ENCODE data around the gene SLC5A2. TPM values are rescaled to one million over a fixed set of nuclear protein-coding genes. Genes with fewer than 3 reads are reported as not detected.
A peak's percentile ranks its signal among the peaks of the same experiment; 100 is the strongest.

Gene SLC5A2
- total and polyA plus RNA-seq, 2 of the 13 experiments (the other 11 are each of a cell fraction or from before 2014, with no cell fraction given): 0.24 to 0.97 TPM

DNA sequence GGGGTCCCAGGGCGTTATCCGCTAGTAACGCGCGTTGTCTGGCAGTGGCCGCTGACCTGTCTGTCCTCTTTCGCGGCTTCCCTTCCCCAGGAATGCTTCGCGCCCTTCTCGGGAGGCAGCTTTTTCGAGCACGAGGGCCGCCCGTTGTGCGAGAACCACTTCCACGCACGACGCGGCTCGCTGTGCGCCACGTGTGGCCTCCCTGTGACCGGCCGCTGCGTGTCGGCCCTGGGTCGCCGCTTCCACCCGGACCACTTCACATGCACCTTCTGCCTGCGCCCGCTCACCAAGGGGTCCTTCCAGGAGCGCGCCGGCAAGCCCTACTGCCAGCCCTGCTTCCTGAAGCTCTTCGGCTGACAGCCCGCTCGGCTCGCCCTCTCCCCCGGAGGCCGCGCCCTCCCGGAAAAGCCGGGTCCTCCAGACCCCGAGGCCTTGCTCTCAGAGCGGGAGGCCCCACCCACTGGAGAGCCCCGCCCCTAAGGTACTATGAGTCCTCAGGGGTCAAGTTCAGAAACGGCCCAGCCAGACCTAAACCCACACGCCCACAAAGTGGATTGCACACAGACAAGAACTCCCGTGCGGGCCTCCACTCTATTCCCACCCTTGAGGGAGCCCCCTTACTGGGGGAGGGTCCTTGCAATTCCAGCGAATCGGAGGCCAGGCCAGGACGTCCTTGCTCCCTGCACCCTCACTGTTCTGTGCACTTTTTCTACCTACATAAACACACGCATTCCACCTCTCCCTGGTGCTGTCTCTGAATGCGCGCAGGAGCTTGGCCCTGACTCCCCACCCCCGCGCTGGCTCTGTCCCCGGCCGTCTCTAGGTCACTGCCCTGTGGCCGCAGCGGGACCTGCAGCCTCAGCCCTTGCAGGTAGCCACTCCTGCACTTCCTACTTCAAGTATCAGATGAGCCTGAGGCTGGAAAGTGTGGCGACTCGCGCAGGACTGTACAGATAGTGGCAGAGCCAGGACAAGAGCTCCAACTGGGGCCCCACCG, 5.4 kb upstream of the SLC5A2 start (continued):
- TF ChIP-seq, protein P1, sequence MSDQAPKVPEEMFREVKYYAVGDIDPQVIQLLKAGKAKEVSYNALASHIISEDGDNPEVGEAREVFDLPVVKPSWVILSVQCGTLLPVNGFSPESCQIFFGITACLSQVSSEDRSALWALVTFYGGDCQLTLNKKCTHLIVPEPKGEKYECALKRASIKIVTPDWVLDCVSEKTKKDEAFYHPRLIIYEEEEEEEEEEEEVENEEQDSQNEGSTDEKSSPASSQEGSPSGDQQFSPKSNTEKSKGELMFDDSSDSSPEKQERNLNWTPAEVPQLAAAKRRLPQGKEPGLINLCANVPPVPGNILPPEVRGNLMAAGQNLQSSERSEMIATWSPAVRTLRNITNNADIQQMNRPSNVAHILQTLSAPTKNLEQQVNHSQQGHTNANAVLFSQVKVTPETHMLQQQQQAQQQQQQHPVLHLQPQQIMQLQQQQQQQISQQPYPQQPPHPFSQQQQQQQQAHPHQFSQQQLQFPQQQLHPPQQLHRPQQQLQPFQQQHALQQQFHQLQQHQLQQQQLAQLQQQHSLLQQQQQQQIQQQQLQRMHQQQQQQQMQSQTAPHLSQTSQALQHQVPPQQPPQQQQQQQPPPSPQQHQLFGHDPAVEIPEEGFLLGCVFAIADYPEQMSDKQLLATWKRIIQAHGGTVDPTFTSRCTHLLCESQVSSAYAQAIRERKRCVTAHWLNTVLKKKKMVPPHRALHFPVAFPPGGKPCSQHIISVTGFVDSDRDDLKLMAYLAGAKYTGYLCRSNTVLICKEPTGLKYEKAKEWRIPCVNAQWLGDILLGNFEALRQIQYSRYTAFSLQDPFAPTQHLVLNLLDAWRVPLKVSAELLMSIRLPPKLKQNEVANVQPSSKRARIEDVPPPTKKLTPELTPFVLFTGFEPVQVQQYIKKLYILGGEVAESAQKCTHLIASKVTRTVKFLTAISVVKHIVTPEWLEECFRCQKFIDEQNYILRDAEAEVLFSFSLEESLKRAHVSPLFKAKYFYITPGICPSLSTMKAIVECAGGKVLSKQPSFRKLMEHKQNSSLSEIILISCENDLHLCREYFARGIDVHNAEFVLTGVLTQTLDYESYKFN (CRISPR knock-in tag; conservative IDR thresholded peaks at IDR 0.05): peak; percentile 88
- TF ChIP-seq, protein P2, sequence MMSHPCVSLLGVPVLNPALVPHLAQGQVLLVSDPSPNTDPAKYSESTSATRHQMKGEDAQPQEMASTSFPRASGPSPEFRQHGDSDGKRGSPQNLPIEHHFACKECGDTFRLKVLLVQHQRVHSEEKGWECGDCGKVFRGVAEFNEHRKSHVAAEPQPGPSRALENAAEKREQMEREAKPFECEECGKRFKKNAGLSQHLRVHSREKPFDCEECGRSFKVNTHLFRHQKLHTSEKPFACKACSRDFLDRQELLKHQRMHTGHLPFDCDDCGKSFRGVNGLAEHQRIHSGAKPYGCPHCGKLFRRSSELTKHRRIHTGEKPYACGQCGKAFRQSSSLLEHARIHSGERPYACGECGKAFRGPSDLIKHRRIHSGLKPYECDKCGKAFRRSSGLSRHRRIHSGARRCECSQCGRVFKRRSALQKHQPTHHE (CRISPR knock-in tag; IDR thresholded peaks at IDR 0.05; ENCODE audit: borderline replicate concordance): no peak
- TF ChIP-seq HES4 (CRISPR knock-in tag; IDR thresholded peaks at IDR 0.05; ENCODE audit: borderline replicate concordance) (peak; percentile 29; the same call in 1 of the 2 replicates), NCOA1 (CRISPR knock-in tag; IDR thresholded peaks at IDR 0.05) (no peak; the same call in 1 of the 2 replicates), ZNF605 (CRISPR knock-in tag; IDR thresholded peaks at IDR 0.05) (peak; percentile 77), RBAK (CRISPR knock-in tag; IDR thresholded peaks at IDR 0.05) (no peak), ATF7-NPFF (CRISPR knock-in tag; IDR thresholded peaks at IDR 0.05; ENCODE audit: low read depth) (peak; percentile 87; the same call in 1 of the 2 replicates), ZNF337 (CRISPR knock-in tag; IDR thresholded peaks at IDR 0.05; ENCODE audit: borderline replicate concordance, low read depth) (peak; percentile 74; the same call in 1 of the 2 replicates), NAIF1 (CRISPR knock-in tag; IDR thresholded peaks at IDR 0.05; ENCODE audit: borderline replicate concordance) (peak; percentile 81), PAF1 (CRISPR knock-in tag; IDR thresholded peaks at IDR 0.05) (no peak), CENPT (CRISPR knock-in tag; IDR thresholded peaks at IDR 0.05; ENCODE audit: low read depth) (0 out of 2 replicates have a peak, but pooled peaks have one; percentile 18), ZNF432 (CRISPR knock-in tag; IDR thresholded peaks at IDR 0.05; ENCODE audit: borderline replicate concordance) (no peak), ZNF746 (CRISPR knock-in tag; IDR thresholded peaks at IDR 0.05) (peak; percentile 13; the same call in 1 of the 2 replicates), ZNF333 (CRISPR knock-in tag; IDR thresholded peaks at IDR 0.05; ENCODE audit: borderline replicate concordance) (no peak)
- TF ChIP-seq, protein P3, sequence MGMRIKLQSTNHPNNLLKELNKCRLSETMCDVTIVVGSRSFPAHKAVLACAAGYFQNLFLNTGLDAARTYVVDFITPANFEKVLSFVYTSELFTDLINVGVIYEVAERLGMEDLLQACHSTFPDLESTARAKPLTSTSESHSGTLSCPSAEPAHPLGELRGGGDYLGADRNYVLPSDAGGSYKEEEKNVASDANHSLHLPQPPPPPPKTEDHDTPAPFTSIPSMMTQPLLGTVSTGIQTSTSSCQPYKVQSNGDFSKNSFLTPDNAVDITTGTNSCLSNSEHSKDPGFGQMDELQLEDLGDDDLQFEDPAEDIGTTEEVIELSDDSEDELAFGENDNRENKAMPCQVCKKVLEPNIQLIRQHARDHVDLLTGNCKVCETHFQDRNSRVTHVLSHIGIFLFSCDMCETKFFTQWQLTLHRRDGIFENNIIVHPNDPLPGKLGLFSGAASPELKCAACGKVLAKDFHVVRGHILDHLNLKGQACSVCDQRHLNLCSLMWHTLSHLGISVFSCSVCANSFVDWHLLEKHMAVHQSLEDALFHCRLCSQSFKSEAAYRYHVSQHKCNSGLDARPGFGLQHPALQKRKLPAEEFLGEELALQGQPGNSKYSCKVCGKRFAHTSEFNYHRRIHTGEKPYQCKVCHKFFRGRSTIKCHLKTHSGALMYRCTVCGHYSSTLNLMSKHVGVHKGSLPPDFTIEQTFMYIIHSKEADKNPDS (CRISPR knock-in tag; IDR thresholded peaks at IDR 0.05): peak; percentile 89; the same call in 1 of the 2 replicates
- TF ChIP-seq, protein P4, sequence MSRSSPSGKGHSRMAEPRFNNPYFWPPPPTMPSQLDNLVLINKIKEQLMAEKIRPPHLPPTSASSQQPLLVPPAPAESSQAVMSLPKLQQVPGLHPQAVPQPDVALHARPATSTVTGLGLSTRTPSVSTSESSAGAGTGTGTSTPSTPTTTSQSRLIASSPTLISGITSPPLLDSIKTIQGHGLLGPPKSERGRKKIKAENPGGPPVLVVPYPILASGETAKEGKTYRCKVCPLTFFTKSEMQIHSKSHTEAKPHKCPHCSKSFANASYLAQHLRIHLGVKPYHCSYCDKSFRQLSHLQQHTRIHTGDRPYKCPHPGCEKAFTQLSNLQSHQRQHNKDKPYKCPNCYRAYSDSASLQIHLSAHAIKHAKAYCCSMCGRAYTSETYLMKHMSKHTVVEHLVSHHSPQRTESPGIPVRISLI (CRISPR knock-in tag; IDR thresholded peaks at IDR 0.05; ENCODE audit: borderline replicate concordance): peak; percentile 87; the same call in 1 of the 2 replicates
- TF ChIP-seq, protein P5, sequence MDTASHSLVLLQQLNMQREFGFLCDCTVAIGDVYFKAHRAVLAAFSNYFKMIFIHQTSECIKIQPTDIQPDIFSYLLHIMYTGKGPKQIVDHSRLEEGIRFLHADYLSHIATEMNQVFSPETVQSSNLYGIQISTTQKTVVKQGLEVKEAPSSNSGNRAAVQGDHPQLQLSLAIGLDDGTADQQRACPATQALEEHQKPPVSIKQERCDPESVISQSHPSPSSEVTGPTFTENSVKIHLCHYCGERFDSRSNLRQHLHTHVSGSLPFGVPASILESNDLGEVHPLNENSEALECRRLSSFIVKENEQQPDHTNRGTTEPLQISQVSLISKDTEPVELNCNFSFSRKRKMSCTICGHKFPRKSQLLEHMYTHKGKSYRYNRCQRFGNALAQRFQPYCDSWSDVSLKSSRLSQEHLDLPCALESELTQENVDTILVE (CRISPR knock-in tag; IDR thresholded peaks at IDR 0.05): peak; percentile 42; the same call in 1 of the 2 replicates
